ES-I3 (cell line): ENCODE measurements around the gene ADCY9.
"Not testable (repeated sequence)": the region's sequence is repeated elsewhere in the genome, so short reads cannot be mapped to it uniquely, and the experiment has no call there.

Experiments used
- H3K36me3 ChIP-seq: 2 replicates; pipeline ENCODE4 v1.6.1; 2013; ENCODE audit warnings: mild to moderate bottlenecking, low read length, control low read depth, moderate library complexity; ENCODE audit not compliant: insufficient read depth
- H3K4me1 ChIP-seq: 2 replicates; pipeline ENCODE4 v1.6.1; 2013; ENCODE audit warnings: mild to moderate bottlenecking, control low read depth, low read length; ENCODE audit not compliant: insufficient read depth
- H3K9ac ChIP-seq: 2 replicates; pipeline ENCODE4 v1.6.1; 2013; ENCODE audit warnings: low read depth, mild to moderate bottlenecking, low read length, moderate library complexity
- H3K9me3 ChIP-seq: 2 replicates; pipeline ENCODE4 v1.6.1; 2013; ENCODE audit warnings: mild to moderate bottlenecking, low read length, moderate library complexity; ENCODE audit not compliant: control insufficient read depth, insufficient read depth

The ADCY9 gene

GRCh38 chr16:4053301-4053845 is 62.9 kb downstream of the ADCY9 start:
- Histone ChIP-seq H3K9ac (no peak overlapping the region), H3K4me1 (peaks cover 8% of the 10 kb centered on the region; the same call in 1 of the 2 replicates), H3K9me3 (no peaks in the 10 kb centered on the region), H3K36me3 (no peaks in the 10 kb centered on the region)

GRCh38 chr16:4052801-4053293 is 63.4 kb downstream of the ADCY9 start:
- Histone ChIP-seq H3K9ac (no peak overlapping the region), H3K9me3 (no peaks in the 10 kb centered on the region), H3K36me3 (no peaks in the 10 kb centered on the region)

DNA sequence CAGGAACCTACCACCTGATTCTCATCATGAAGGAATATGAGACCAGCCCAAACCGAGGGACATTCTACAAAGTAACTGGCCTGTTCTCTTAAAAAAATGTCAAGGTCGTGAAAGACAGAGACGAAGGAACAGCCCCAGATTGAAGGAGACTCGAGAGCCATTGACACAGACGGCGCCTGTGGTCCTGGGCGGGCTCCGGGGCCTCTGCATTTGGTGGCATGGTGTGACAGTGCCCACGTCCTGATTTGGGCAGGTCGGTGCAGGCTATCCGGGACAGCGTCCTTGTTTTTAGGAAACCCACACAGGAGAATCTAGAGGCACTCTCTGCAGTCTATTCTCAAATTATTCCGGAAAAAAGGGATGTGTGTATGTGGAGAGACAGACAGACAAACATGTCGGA is 64.1 kb downstream of the ADCY9 start:
- Histone ChIP-seq H3K4me1 (peaks cover 8% of the 10 kb centered on the region; the same call in 1 of the 2 replicates), H3K9me3 (no peaks in the 10 kb centered on the region), H3K36me3 (no peaks in the 10 kb centered on the region), H3K9ac (no peak overlapping the region)

More at GRCh38 chr16:4052801-4053293, 63.4 kb downstream of the ADCY9 start:
- peaks cover 8% of the 10 kb centered on the region; the same call in 1 of the 2 replicates for H3K4me1 ChIP-seq

- Histone ChIP-seq H3K4me1 (peaks cover 8% of the 10 kb centered on the region; the same call in 1 of the 2 replicates), H3K9ac (no peak overlapping the region), H3K36me3 (no peaks in the 10 kb centered on the region)
Observed at GRCh38 chr16:4051591-4051990, 64.7 kb downstream of the ADCY9 start.

DNA sequence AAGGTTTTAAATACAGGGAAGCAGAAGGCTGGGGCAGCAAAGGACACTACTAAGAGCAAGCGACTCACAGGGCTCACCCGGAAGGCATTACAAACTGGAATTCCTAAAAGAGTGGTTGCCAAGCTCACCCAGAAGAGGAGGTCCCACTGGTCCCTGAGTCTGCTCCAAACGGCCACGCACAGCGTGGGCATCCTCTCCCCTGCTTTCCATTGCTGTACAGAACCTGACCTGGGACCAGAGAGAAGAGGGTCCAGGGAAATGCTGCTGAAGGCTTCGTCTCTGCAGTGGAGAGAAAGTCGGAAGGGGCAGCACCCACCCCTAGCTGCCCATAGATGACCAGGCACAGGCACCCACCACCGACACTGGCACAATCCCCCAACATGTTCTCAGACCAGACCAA is 67.2 kb downstream of the ADCY9 start:
- Histone ChIP-seq H3K9ac (no peak overlapping the region), H3K36me3 (no peaks in the 10 kb centered on the region), H3K9me3 (no peaks in the 10 kb centered on the region), H3K4me1 (peaks cover 8% of the 10 kb centered on the region; the same call in 1 of the 2 replicates)

More at GRCh38 chr16:4051591-4051990, 64.7 kb downstream of the ADCY9 start:
- H3K9me3 ChIP-seq = no peaks in the 10 kb centered on the region

DNA sequence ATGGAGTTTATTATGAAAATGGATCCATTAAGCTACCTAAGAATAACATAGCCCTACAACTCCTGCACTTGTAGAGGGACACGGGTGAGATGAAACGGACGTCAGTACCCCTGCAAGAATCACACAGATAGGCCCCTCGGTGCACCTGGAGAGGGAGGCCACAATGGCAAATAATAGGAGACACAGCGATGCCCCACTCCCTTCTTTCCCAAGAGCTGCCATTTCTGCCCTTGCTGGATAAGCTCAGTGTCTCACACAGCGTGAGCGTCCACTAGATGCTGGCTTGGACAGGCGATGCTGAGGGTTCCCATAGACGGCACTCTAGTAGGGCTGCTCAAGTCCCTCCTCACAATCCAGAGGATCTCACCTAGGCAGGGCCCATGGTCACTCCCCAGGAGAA is 67.8 kb downstream of the ADCY9 start:
- no peaks in the 10 kb centered on the region for H3K9me3 ChIP-seq
- no peaks in the 10 kb centered on the region for H3K36me3 ChIP-seq
- peaks cover 8% of the 10 kb centered on the region; the same call in 1 of the 2 replicates for H3K4me1 ChIP-seq
- H3K9ac ChIP-seq = no peak overlapping the region

DNA sequence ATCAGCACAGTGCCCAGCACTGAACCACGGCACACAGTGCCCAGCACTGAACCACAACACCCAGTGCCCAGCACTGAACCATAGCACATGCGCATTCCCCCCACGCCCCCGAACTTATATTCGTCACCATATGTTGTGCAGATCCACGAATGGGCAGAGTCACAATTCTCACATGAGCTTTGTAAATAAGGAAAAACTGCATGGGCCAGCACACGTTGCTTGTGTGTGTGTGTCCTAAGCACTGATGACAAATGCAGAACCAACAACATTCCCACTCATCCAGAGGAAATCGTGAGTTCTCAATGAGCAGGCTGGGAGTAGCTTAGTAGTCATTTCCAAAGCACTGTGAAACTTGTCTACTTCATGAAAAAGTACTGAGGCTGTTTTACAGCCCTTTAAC is 70.0 kb downstream of the ADCY9 start:
- no peaks in the 10 kb centered on the region for H3K9me3 ChIP-seq
- H3K36me3 ChIP-seq = no peaks in the 10 kb centered on the region
- no peaks in the 10 kb centered on the region for H3K4me1 ChIP-seq
- H3K9ac ChIP-seq = no peak overlapping the region

DNA sequence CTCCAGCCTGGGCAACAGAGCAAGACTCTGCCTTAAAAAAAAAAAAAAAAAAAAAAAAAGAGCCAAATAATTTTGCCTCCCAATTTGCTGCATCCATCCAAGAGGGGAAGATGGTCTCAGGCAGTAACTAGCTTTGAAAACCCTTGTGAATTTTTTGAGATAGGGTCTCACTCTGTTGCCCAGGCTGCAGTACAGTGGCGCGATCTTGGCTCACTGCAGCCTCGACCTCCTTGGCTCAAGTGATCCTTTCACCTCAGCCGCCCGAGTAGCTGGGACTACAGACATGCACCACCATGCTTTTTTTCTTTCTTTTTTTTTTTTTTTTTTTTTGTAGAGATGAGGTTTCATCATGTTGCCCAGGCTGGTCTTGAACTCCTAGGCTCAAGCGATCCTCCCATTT is 70.7 kb downstream of the ADCY9 start:
- H3K36me3 ChIP-seq, H3K9me3 ChIP-seq, H3K9ac ChIP-seq, H3K4me1 ChIP-seq: not testable (repeated sequence)

DNA sequence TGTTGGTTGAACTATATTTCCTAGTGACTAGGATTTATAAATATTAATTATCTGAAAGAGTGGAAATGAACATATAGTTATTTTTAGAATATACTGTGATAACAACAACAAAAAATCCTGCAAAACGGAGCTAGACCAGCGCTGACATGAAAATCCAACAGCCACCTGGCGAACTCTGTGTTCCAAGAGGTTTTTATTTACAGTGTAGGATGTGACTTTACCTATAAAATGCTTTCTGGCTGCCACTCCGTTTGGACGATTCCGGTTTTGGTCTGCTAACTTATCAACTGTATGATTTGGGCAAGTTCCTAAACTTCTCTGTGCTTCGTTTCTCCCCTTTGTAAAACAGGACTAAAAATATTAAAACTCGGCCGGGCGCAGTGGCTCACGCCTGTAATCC is 73.7 kb downstream of the ADCY9 start:
- H3K4me1 ChIP-seq = no peaks in the 10 kb centered on the region
- H3K9me3 ChIP-seq = no peaks in the 10 kb centered on the region
- no peaks in the 10 kb centered on the region for H3K36me3 ChIP-seq
- H3K9ac ChIP-seq = no peak overlapping the region

- H3K4me1 ChIP-seq = no peaks in the 10 kb centered on the region
- H3K9me3 ChIP-seq = no peaks in the 10 kb centered on the region
- no peak overlapping the region for H3K9ac ChIP-seq
- no peaks in the 10 kb centered on the region for H3K36me3 ChIP-seq
Observed at GRCh38 chr16:4038448-4038847, 77.8 kb downstream of the ADCY9 start.

DNA sequence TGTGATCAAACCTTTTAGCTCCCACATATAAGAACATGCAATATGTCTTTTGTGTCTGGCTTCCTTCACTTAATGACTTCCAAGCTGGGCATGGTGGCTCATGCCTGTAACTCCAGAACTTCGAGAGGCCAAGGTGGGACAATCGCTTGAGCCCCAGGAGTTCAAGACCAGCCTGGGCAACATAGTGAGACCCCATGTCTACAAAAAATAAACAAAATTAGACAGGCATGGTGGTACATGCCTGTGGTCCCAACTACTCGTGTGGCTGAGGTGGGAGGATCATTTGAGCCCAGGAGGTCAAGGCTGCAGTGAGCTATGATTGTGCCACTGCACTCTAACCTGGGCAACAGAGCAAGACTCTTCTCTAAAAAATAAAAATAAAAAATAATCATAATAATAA is 79.3 kb downstream of the ADCY9 start:
- H3K36me3 ChIP-seq, H3K9me3 ChIP-seq, H3K4me1 ChIP-seq, H3K9ac ChIP-seq: not testable (repeated sequence)

GRCh38 chr16:4034963-4035362 is 81.3 kb downstream of the ADCY9 start:
- Histone ChIP-seq H3K9ac (no peak overlapping the region), H3K9me3 (no peaks in the 10 kb centered on the region), H3K36me3 (no peaks in the 10 kb centered on the region), H3K4me1 (peaks cover 1% of the 10 kb centered on the region; the same call in 1 of the 2 replicates)

GRCh38 chr16:4033951-4034350 is 82.3 kb downstream of the ADCY9 start:
- Histone ChIP-seq H3K9ac (no peak overlapping the region), H3K36me3 (no peaks in the 10 kb centered on the region), H3K9me3 (no peaks in the 10 kb centered on the region), H3K4me1 (peaks cover 4% of the 10 kb centered on the region; the same call in 1 of the 2 replicates)

DNA sequence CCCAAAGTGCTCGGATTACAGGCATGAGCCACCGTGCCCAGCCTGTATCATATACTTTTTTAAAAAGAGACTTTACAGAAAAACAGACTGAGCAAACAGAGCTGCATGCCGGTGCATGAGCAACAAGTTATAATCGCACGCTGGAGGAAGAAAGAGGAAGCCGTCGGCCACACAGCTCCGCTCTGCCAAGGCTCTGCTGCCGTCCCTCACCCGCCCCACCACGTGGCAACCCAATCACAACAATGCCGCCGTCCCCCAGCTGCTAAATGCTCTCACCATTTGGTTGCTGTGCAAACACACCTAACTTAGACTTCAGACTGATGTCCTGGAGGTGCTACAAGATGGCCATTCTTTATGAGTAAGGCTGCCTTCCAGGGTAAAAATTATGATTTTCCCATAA is 83.5 kb downstream of the ADCY9 start:
- Histone ChIP-seq H3K36me3 (no peaks in the 10 kb centered on the region), H3K9ac (no peak overlapping the region), H3K4me1 (peaks cover 4% of the 10 kb centered on the region; the same call in 1 of the 2 replicates), H3K9me3 (no peaks in the 10 kb centered on the region)

- Histone ChIP-seq H3K36me3 (no peaks in the 10 kb centered on the region), H3K9me3 (no peaks in the 10 kb centered on the region), H3K9ac (no peak overlapping the region), H3K4me1 (peaks cover 8% of the 10 kb centered on the region; the same call in 1 of the 2 replicates)
Observed at GRCh38 chr16:4028144-4028543, 88.1 kb downstream of the ADCY9 start.
